ENCODE results near the gene HIF1A.

- TF ChIP-seq POLR2A (IDR thresholded peaks at IDR 0.05) (no peak), CTCF (IDR thresholded peaks at IDR 0.05) (no peak)
These were observed 60.8 kb downstream of the HIF1A start for GRCh38 chr14:61756135-61756534.

Measured in uterus (tissue), 2 donors.